IMR-90 (cell line): ENCODE results near the gene KCNMA1. TPM values are rescaled to one million over a fixed set of nuclear protein-coding genes. Genes with fewer than 3 reads are reported as not detected.
A peak's percentile ranks its signal among the peaks of the same experiment; 100 is the strongest.

ENCODE experiments used
- ATAC-seq: fragments of 200-7000 bp; cut with Tn5 transposase; 2 replicates; pipeline ENCODE4 v1.9.1; 2020; ENCODE audit warnings: low read depth, mild to moderate bottlenecking, moderate library complexity
- BruUV-seq: library from RNA; stranded (reverse); fragments of 400-500 nt; replicated peaks from 2 replicates; lab custom pipeline; 2021; lab: Mats Ljungman, UMichigan
- CTCF ChIA-PET: fragments of 300-600 bp; formaldehyde crosslinking; extraction: SDS; loops from one replicate; lab custom pipeline; 2021; ENCODE audit warnings: antibody characterized with exemption; lab: Yijun Ruan, JAX
- POLR2A ChIA-PET: fragments of 300-600 bp; sonication (Branson Sonifier 250); formaldehyde crosslinking; loops from one replicate; lab custom pipeline; 2022; ENCODE audit warnings: antibody characterized with exemption; ENCODE audit not compliant: unreplicated experiment; lab: Charles Lee
- DNase-seq: peaks from one replicate; pipeline ENCODE4 v3.0.0; 2013
- H2AFZ ChIP-seq: replicated peaks from 2 replicates; pipeline ENCODE3; 2013; ENCODE audit warnings: low read length, mild to moderate bottlenecking; ENCODE audit not compliant: poor library complexity
- H2AK5ac ChIP-seq: 2 replicates; pipeline ENCODE4 v1.6.1; 2013; ENCODE audit warnings: low read depth, low read length, inconsistent platforms
- H2AK9ac ChIP-seq: replicated peaks from 2 replicates; pipeline ENCODE3; 2013; ENCODE audit warnings: mild to moderate bottlenecking, low read depth, low read length, moderate library complexity; ENCODE audit not compliant: poor library complexity
- H2BK120ac ChIP-seq: 2 replicates; pipeline ENCODE4 v1.6.1; 2013; ENCODE audit warnings: low read depth, low read length, inconsistent platforms
- H2BK15ac ChIP-seq: 3 replicates; pipeline ENCODE4 v1.6.1; 2013; ENCODE audit warnings: low read depth, low read length, inconsistent platforms
- H2BK20ac ChIP-seq: 2 replicates; pipeline ENCODE4 v1.6.1; 2013; ENCODE audit warnings: low read depth, mild to moderate bottlenecking, inconsistent platforms, low read length, moderate library complexity
- H2BK5ac ChIP-seq: 2 replicates; pipeline ENCODE4 v1.6.1; 2013; ENCODE audit warnings: mild to moderate bottlenecking, low read depth, low read length, inconsistent platforms; ENCODE audit not compliant: poor library complexity, severe bottlenecking
- H3K14ac ChIP-seq: replicated peaks from 2 replicates; pipeline ENCODE4 v1.6.1; 2013; ENCODE audit warnings: low read depth, low read length, inconsistent platforms
- H3K18ac ChIP-seq: 2 replicates; pipeline ENCODE4 v1.6.1; 2013; ENCODE audit warnings: low read depth, low read length, control low read depth
- H3K23ac ChIP-seq: 2 replicates; pipeline ENCODE4 v1.6.1; 2013; ENCODE audit warnings: low read depth, low read length, inconsistent platforms
- H3K27ac ChIP-seq: 2 replicates; pipeline ENCODE4 v1.5.1; 2013; ENCODE audit warnings: mild to moderate bottlenecking, control low read depth, low read length; ENCODE audit not compliant: insufficient read depth
- H3K27me3 ChIP-seq: 2 replicates; pipeline ENCODE4 v1.6.1; 2013; ENCODE audit warnings: low read length; ENCODE audit not compliant: control insufficient read depth, insufficient read depth
- H3K36me3 ChIP-seq: 2 replicates; pipeline ENCODE4 v1.6.1; 2013; ENCODE audit warnings: low read length, mixed read lengths; ENCODE audit not compliant: control insufficient read depth, insufficient read depth
- H3K4ac ChIP-seq: 2 replicates; pipeline ENCODE4 v1.6.1; 2013; ENCODE audit warnings: low read depth, low read length, inconsistent platforms
- H3K4me1 ChIP-seq: 2 replicates; pipeline ENCODE4 v1.6.1; 2013; ENCODE audit warnings: low read length, mixed read lengths; ENCODE audit not compliant: control insufficient read depth, insufficient read depth
- H3K4me2 ChIP-seq: 2 replicates; pipeline ENCODE4 v1.6.1; 2013; ENCODE audit warnings: low read depth, mild to moderate bottlenecking, control low read depth, low read length, moderate library complexity
- H3K4me3 ChIP-seq: 2 replicates; pipeline ENCODE4 v1.5.1; 2013; ENCODE audit warnings: low read depth, mild to moderate bottlenecking, control low read depth, low read length, moderate library complexity; ENCODE audit not compliant: insufficient read depth
- H3K56ac ChIP-seq: 2 replicates; pipeline ENCODE4 v1.6.1; 2013; ENCODE audit warnings: low read length, inconsistent platforms; ENCODE audit not compliant: insufficient read depth; ENCODE audit errors: extremely low read depth
- H3K79me1 ChIP-seq, 2 experiments: 2 replicates each; pipeline ENCODE4 v1.6.1; 2013; ENCODE audit warnings: low read length in 2 of 2, inconsistent platforms in 1 of 2, low read depth in 1 of 2
- H3K9ac ChIP-seq: 2 replicates; pipeline ENCODE4 v1.6.1; 2013; ENCODE audit warnings: low read depth, low read length, control low read depth
- H3K9me1 ChIP-seq: 2 replicates; pipeline ENCODE4 v1.6.1; 2013; ENCODE audit warnings: low read length, inconsistent platforms; ENCODE audit not compliant: insufficient read depth
- H3K9me3 ChIP-seq: 2 replicates; pipeline ENCODE4 v1.6.1; 2013; ENCODE audit warnings: low read length; ENCODE audit not compliant: control insufficient read depth, insufficient read depth
- H4K20me1 ChIP-seq: 2 replicates; pipeline ENCODE4 v1.6.1; 2013; ENCODE audit warnings: low read length, inconsistent platforms; ENCODE audit not compliant: insufficient read depth
- H4K5ac ChIP-seq: 2 replicates; pipeline ENCODE4 v1.6.1; 2013; ENCODE audit warnings: mild to moderate bottlenecking, low read depth, low read length, control low read depth
- H4K8ac ChIP-seq, 2 experiments: 2 replicates each; pipeline ENCODE4 v1.6.1; 2013; ENCODE audit warnings: low read depth in 2 of 2, low read length in 2 of 2, control low read depth in 1 of 2, inconsistent platforms in 1 of 2
- H4K91ac ChIP-seq: 2 replicates; pipeline ENCODE4 v1.6.1; 2013; ENCODE audit warnings: low read depth, low read length, inconsistent platforms; ENCODE audit not compliant: insufficient read depth
- BHLHE40 ChIP-seq: fragments of 150-350 bp; IDR thresholded peaks from 2 replicates; pipeline ENCODE4 v1.6.1; 2016; ENCODE audit warnings: mild to moderate bottlenecking, low read depth, low read length
- CEBPB ChIP-seq: IDR thresholded peaks from 2 replicates; pipeline ENCODE4 v1.6.1; 2012; ENCODE audit warnings: low read depth, low read length, improper control_type of control experiment
- RFX5 ChIP-seq: IDR thresholded peaks from 2 replicates; pipeline ENCODE4 v1.8.0; 2012; ENCODE audit warnings: low read depth, mild to moderate bottlenecking, low read length, moderate library complexity
- WGBS, 2 experiments: methylation state at CpG; one replicate each; pipeline versions ENCODE4 v1.1.5 to v1.1.7; 2013; ENCODE audit warnings: missing lambda C conversion rate in 2 of 2; ENCODE audit not compliant: insufficient read length in 1 of 2; ENCODE audit errors: extremely low coverage in 2 of 2; 5-methylcytosine and 5-hydroxymethylcytosine counted together
- dilution Hi-C: fragments of 300-500 bp; cut with HindIII; formaldehyde crosslinking; loops from one replicate; pipeline ENCODE4 v1.14.3; 2018; ENCODE audit warnings: low sequenced_read_pairs; ENCODE audit not compliant: unreplicated experiment
- in situ Hi-C: fragments of 300-500 bp; cut with MboI; formaldehyde crosslinking; loops from 3 replicates; pipeline ENCODE4 v1.14.3; 2019; ENCODE audit warnings: low sequenced_read_pairs, inconsistent platforms, mixed read lengths
- intact Hi-C: fragments of 100-400 bp; cut with micrococcal nuclease; formaldehyde crosslinking; loops from 2 replicates; pipeline ENCODE4 v1.10.0; 2022
- polyA plus RNA-seq, 3 experiments: library from polyadenylated mRNA; depleted of rRNA; stranded (reverse); fragments of >200 nt; gene quantifications; 2 replicates each; pipeline ENCODE4 v1.2.3, GENCODE V29; 2012; ENCODE audit warnings: low replicate concordance in 1 of 3
- total RNA-seq: library from RNA; depleted of rRNA; stranded (reverse); fragments of >200 nt; gene quantifications from 2 replicates; pipeline ENCODE4 v1.2.3, GENCODE V29; 2012
- TF ChIP-seq, protein P1 (sequence below): fragments of 150-350 bp; IDR thresholded peaks from 2 replicates; pipeline ENCODE4 v1.6.1; 2017; ENCODE audit warnings: mild to moderate bottlenecking, antibody characterized with exemption, low read length, low read depth

KCNMA1 gene
- total and polyA plus RNA-seq, 2 of the 4 experiments (the other 2 are of a cell fraction): 25.6 to 29.6 TPM

- H2BK20ac ChIP-seq: no peak overlapping the region
- peak; percentile 59 for ATAC-seq
- in situ Hi-C loops (no loop called here), intact Hi-C loops (no loop called here), dilution Hi-C loops (no loop called here)
- CTCF ChIA-PET: no interaction called here
- DNase-seq: peak; percentile 4
- H3K36me3 ChIP-seq: no peaks in the 10 kb centered on the region
- H2BK15ac ChIP-seq: no peak overlapping the region
- no peaks in the 10 kb centered on the region for H3K79me1 ChIP-seq
- H2BK120ac ChIP-seq: no peak overlapping the region
- TF ChIP-seq CEBPB: no peak
- no peak for TF ChIP-seq RFX5
- TF ChIP-seq BHLHE40: no peak
- TF ChIP-seq, protein P1, sequence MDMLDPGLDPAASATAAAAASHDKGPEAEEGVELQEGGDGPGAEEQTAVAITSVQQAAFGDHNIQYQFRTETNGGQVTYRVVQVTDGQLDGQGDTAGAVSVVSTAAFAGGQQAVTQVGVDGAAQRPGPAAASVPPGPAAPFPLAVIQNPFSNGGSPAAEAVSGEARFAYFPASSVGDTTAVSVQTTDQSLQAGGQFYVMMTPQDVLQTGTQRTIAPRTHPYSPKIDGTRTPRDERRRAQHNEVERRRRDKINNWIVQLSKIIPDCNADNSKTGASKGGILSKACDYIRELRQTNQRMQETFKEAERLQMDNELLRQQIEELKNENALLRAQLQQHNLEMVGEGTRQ: no peak
- H3K4me1 ChIP-seq: peaks cover 3% of the 10 kb centered on the region; the same call in 1 of the 2 replicates
- H3K4me3 ChIP-seq: no peak overlapping the region
- no peaks in the 10 kb centered on the region for H3K27me3 ChIP-seq
- H4K91ac ChIP-seq: no peak overlapping the region
- no peak overlapping the region for H2AFZ ChIP-seq
- no peak overlapping the region for H3K4me2 ChIP-seq
- no peak overlapping the region for H3K4ac ChIP-seq
- no peak overlapping the region for H4K5ac ChIP-seq
- H3K56ac ChIP-seq: no peak overlapping the region
- no CpG with 5 or more reads among the region's 1 CpG for WGBS, 2 experiments
- BruUV-seq: no TSS peak
- no peak overlapping the region for H3K9ac ChIP-seq
- no peak overlapping the region for H3K27ac ChIP-seq
- H3K9me3 ChIP-seq: no peaks in the 10 kb centered on the region
- no peak overlapping the region for H2AK9ac ChIP-seq
- no peaks in the 10 kb centered on the region for H3K9me1 ChIP-seq
- H3K14ac ChIP-seq: no peak overlapping the region
- H3K18ac ChIP-seq: no peak overlapping the region
- no peak overlapping the region for H3K23ac ChIP-seq
- no peak overlapping the region for H2AK5ac ChIP-seq
- POLR2A ChIA-PET: no interaction called here
- H2BK5ac ChIP-seq: no peak overlapping the region
- no peak overlapping the region for H4K8ac ChIP-seq
- H4K20me1 ChIP-seq: no peaks in the 10 kb centered on the region
These were observed 687.3 kb downstream of the KCNMA1 start for GRCh38 chr10:76950354-76950753.
